ENCODE results near the gene TVP23B. TPM values are rescaled to one million over a fixed set of nuclear protein-coding genes. Genes with fewer than 3 reads are reported as not detected.
"Not testable (repeated sequence)": the region's sequence is repeated elsewhere in the genome, so short reads cannot be mapped to it uniquely, and the experiment has no call there.

TVP23B gene
- total RNA-seq, 1 experiment from 2014 or later, result 57.9 TPM

GRCh38 chr17:18757368-18758044 is 23.5 kb upstream of the TVP23B start:
- H3K27ac ChIP-seq (ENCODE audit: low read length); H3K4me1 ChIP-seq (ENCODE audit: insufficient read depth, low read length); DNase-seq; H3K9ac ChIP-seq (ENCODE audit: low read length); ATAC-seq; H3K4me3 ChIP-seq (ENCODE audit: low read length); H3K79me2 ChIP-seq (ENCODE audit: low read length); H3K9me3 ChIP-seq (ENCODE audit: low read length); POLR2A ChIA-PET (ENCODE audit: unreplicated experiment); H3K9me2 ChIP-seq (replicated peaks; ENCODE audit: low read length); BruUV-seq (replicated peaks); H3F3A ChIP-seq (ENCODE audit: low read length, unreplicated experiment); H2AFZ ChIP-seq (ENCODE audit: low read length); H3K27me3 ChIP-seq (ENCODE audit: low read length); intact Hi-C loops (cut with micrococcal nuclease); H4K20me1 ChIP-seq (ENCODE audit: low read length); H3K4me2 ChIP-seq (ENCODE audit: low read length); CTCF ChIA-PET; H3K36me3 ChIP-seq (ENCODE audit: low read depth, low read length): not testable (repeated sequence)

- CTCF ChIA-PET; BruUV-seq (replicated peaks); intact Hi-C loops (cut with micrococcal nuclease): not testable (repeated sequence)
These were observed 22.6 kb upstream of the TVP23B start for GRCh38 chr17:18758344-18758743.

GRCh38 chr17:18760221-18760620 is 20.8 kb upstream of the TVP23B start:
- CTCF ChIA-PET; H2AFZ ChIP-seq (ENCODE audit: low read length); H3K27me3 ChIP-seq (ENCODE audit: low read length); BruUV-seq (replicated peaks); H3K4me3 ChIP-seq (ENCODE audit: low read length); H3K4me2 ChIP-seq (ENCODE audit: low read length); POLR2A ChIA-PET (ENCODE audit: unreplicated experiment); H3K27ac ChIP-seq (ENCODE audit: low read length); H3F3A ChIP-seq (ENCODE audit: low read length, unreplicated experiment); H3K9me2 ChIP-seq (replicated peaks; ENCODE audit: low read length); H3K9ac ChIP-seq (ENCODE audit: low read length); H4K20me1 ChIP-seq (ENCODE audit: low read length); H3K79me2 ChIP-seq (ENCODE audit: low read length); H3K36me3 ChIP-seq (ENCODE audit: low read depth, low read length); intact Hi-C loops (cut with micrococcal nuclease); H3K9me3 ChIP-seq (ENCODE audit: low read length); DNase-seq; H3K4me1 ChIP-seq (ENCODE audit: insufficient read depth, low read length); ATAC-seq: not testable (repeated sequence)

More at GRCh38 chr17:18758344-18758743, 22.6 kb upstream of the TVP23B start:
- DNase-seq; H3K4me1 ChIP-seq (ENCODE audit: insufficient read depth, low read length); H4K20me1 ChIP-seq (ENCODE audit: low read length); H3F3A ChIP-seq (ENCODE audit: low read length, unreplicated experiment); H3K9ac ChIP-seq (ENCODE audit: low read length); H3K27ac ChIP-seq (ENCODE audit: low read length); H3K79me2 ChIP-seq (ENCODE audit: low read length); H3K9me3 ChIP-seq (ENCODE audit: low read length); H3K27me3 ChIP-seq (ENCODE audit: low read length); ATAC-seq; H3K36me3 ChIP-seq (ENCODE audit: low read depth, low read length); H3K9me2 ChIP-seq (replicated peaks; ENCODE audit: low read length); POLR2A ChIA-PET (ENCODE audit: unreplicated experiment); H3K4me3 ChIP-seq (ENCODE audit: low read length); H2AFZ ChIP-seq (ENCODE audit: low read length); H3K4me2 ChIP-seq (ENCODE audit: low read length): not testable (repeated sequence)

GRCh38 chr17:18770572-18770971 is 10.4 kb upstream of the TVP23B start:
- H3K9ac ChIP-seq (ENCODE audit: low read length); H3K36me3 ChIP-seq (ENCODE audit: low read depth, low read length); H3K4me2 ChIP-seq (ENCODE audit: low read length); H2AFZ ChIP-seq (ENCODE audit: low read length); CTCF ChIA-PET; H3K9me3 ChIP-seq (ENCODE audit: low read length); H3K9me2 ChIP-seq (replicated peaks; ENCODE audit: low read length); DNase-seq; BruUV-seq (replicated peaks); H3K27ac ChIP-seq (ENCODE audit: low read length); intact Hi-C loops (cut with micrococcal nuclease); H3K79me2 ChIP-seq (ENCODE audit: low read length); H3K4me1 ChIP-seq (ENCODE audit: insufficient read depth, low read length); H3K27me3 ChIP-seq (ENCODE audit: low read length); H3K4me3 ChIP-seq (ENCODE audit: low read length); POLR2A ChIA-PET (ENCODE audit: unreplicated experiment); ATAC-seq; H3F3A ChIP-seq (ENCODE audit: low read length, unreplicated experiment); H4K20me1 ChIP-seq (ENCODE audit: low read length): not testable (repeated sequence)

- H3K36me3 ChIP-seq (ENCODE audit: low read depth, low read length); H3K79me2 ChIP-seq (ENCODE audit: low read length); H3K9me2 ChIP-seq (replicated peaks; ENCODE audit: low read length); H3K27ac ChIP-seq (ENCODE audit: low read length); H3K27me3 ChIP-seq (ENCODE audit: low read length); H4K20me1 ChIP-seq (ENCODE audit: low read length); ATAC-seq; H3K9me3 ChIP-seq (ENCODE audit: low read length); POLR2A ChIA-PET (ENCODE audit: unreplicated experiment); H3K9ac ChIP-seq (ENCODE audit: low read length); H3K4me2 ChIP-seq (ENCODE audit: low read length); intact Hi-C loops (cut with micrococcal nuclease); BruUV-seq (replicated peaks); H2AFZ ChIP-seq (ENCODE audit: low read length); DNase-seq; CTCF ChIA-PET; H3K4me1 ChIP-seq (ENCODE audit: insufficient read depth, low read length); H3F3A ChIP-seq (ENCODE audit: low read length, unreplicated experiment); H3K4me3 ChIP-seq (ENCODE audit: low read length): not testable (repeated sequence)
These were observed 9.9 kb upstream of the TVP23B start for GRCh38 chr17:18771066-18771465.
